Measurements from ENCODE around the gene RNF157. TPM values are rescaled to one million over a fixed set of nuclear protein-coding genes. Genes with fewer than 3 reads are reported as not detected.

The RNF157 gene
- total and polyA plus RNA-seq, 2 of the 13 experiments (the other 11 are each of a cell fraction or from before 2014, with no cell fraction given) = 0.44 to 1.5 TPM

GRCh38 chr17:76262732-76263344, 22.5 kb upstream of the RNF157 start (continued):
- no peak for TF ChIP-seq FOSL2 (CRISPR knock-in tag; IDR thresholded peaks at IDR 0.05)
- TF ChIP-seq MAF1 (CRISPR knock-in tag; IDR thresholded peaks at IDR 0.05; ENCODE audit: borderline replicate concordance) = no peak
- TF ChIP-seq ELF3 (CRISPR knock-in tag; IDR thresholded peaks at IDR 0.05) = 0 out of 2 replicates have a peak, but pooled peaks have one; percentile 45
- no peak for TF ChIP-seq ZNF7 (CRISPR knock-in tag; IDR thresholded peaks at IDR 0.05)
- TF ChIP-seq MEF2D (CRISPR knock-in tag; IDR thresholded peaks at IDR 0.05) = peak; percentile 27; the same call in 1 of the 2 replicates
- TF ChIP-seq ASH2L (IDR thresholded peaks at IDR 0.05; ENCODE audit: insufficient read length, low read depth, low read length) = no peak
- no peak for TF ChIP-seq NR2F1 (CRISPR knock-in tag; IDR thresholded peaks at IDR 0.05)
- TF ChIP-seq EED (CRISPR knock-in tag; IDR thresholded peaks at IDR 0.05) = no peak
- no peak for TF ChIP-seq ZNF792 (CRISPR knock-in tag; IDR thresholded peaks at IDR 0.05)
- TF ChIP-seq RELA (CRISPR knock-in tag; IDR thresholded peaks at IDR 0.05) = no peak
- no peak for TF ChIP-seq ZNF3 (CRISPR knock-in tag; IDR thresholded peaks at IDR 0.05)
- 0 out of 2 replicates have a peak, but pooled peaks have one; percentile 27 for TF ChIP-seq PHF21A (CRISPR knock-in tag; IDR thresholded peaks at IDR 0.05)
- TF ChIP-seq KDM3A (CRISPR knock-in tag; IDR thresholded peaks at IDR 0.05; ENCODE audit: low read depth) = no peak
- TF ChIP-seq MAFG (CRISPR knock-in tag; IDR thresholded peaks at IDR 0.05) = no peak
- no peak for TF ChIP-seq ZNF781 (CRISPR knock-in tag; IDR thresholded peaks at IDR 0.05; ENCODE audit: borderline replicate concordance, not compliant biosample characterization)
- TF ChIP-seq, protein P1, sequence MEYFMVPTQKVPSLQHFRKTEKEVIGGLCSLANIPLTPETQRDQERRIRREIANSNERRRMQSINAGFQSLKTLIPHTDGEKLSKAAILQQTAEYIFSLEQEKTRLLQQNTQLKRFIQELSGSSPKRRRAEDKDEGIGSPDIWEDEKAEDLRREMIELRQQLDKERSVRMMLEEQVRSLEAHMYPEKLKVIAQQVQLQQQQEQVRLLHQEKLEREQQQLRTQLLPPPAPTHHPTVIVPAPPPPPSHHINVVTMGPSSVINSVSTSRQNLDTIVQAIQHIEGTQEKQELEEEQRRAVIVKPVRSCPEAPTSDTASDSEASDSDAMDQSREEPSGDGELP (IDR thresholded peaks at IDR 0.05; ENCODE audit: borderline replicate concordance, low read depth) = peak; percentile 52; the same call in 1 of the 2 replicates
- peak; percentile 63 for TF ChIP-seq SAP130 (CRISPR knock-in tag; IDR thresholded peaks at IDR 0.05; ENCODE audit: low read depth)
- peak; percentile 4; the same call in 1 of the 2 replicates for TF ChIP-seq HNF4A (CRISPR knock-in tag; IDR thresholded peaks at IDR 0.05)
- TF ChIP-seq NFE2 (CRISPR knock-in tag; IDR thresholded peaks at IDR 0.05) = no peak
- TF ChIP-seq TFDP1 (CRISPR knock-in tag; IDR thresholded peaks at IDR 0.05; ENCODE audit: borderline replicate concordance) = no peak
- 0 out of 2 replicates have a peak, but pooled peaks have one; percentile 19 for TF ChIP-seq YEATS4 (CRISPR knock-in tag; IDR thresholded peaks at IDR 0.05; ENCODE audit: borderline replicate concordance)
- TF ChIP-seq, protein P2, sequence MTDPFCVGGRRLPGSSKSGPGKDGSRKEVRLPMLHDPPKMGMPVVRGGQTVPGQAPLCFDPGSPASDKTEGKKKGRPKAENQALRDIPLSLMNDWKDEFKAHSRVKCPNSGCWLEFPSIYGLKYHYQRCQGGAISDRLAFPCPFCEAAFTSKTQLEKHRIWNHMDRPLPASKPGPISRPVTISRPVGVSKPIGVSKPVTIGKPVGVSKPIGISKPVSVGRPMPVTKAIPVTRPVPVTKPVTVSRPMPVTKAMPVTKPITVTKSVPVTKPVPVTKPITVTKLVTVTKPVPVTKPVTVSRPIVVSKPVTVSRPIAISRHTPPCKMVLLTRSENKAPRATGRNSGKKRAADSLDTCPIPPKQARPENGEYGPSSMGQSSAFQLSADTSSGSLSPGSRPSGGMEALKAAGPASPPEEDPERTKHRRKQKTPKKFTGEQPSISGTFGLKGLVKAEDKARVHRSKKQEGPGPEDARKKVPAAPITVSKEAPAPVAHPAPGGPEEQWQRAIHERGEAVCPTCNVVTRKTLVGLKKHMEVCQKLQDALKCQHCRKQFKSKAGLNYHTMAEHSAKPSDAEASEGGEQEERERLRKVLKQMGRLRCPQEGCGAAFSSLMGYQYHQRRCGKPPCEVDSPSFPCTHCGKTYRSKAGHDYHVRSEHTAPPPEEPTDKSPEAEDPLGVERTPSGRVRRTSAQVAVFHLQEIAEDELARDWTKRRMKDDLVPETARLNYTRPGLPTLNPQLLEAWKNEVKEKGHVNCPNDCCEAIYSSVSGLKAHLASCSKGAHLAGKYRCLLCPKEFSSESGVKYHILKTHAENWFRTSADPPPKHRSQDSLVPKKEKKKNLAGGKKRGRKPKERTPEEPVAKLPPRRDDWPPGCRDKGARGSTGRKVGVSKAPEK (CRISPR knock-in tag; IDR thresholded peaks at IDR 0.05; ENCODE audit: borderline replicate concordance) = no peak
- 0 out of 2 replicates have a peak, but pooled peaks have one; percentile 20 for TF ChIP-seq RXRB (CRISPR knock-in tag; IDR thresholded peaks at IDR 0.05; ENCODE audit: borderline replicate concordance)
- TF ChIP-seq ZNF891 (CRISPR knock-in tag; IDR thresholded peaks at IDR 0.05) = no peak
- no peak for TF ChIP-seq ZNF570 (CRISPR knock-in tag; IDR thresholded peaks at IDR 0.05; ENCODE audit: borderline replicate concordance)
- TF ChIP-seq TGIF2 (CRISPR knock-in tag; IDR thresholded peaks at IDR 0.05) = peak; percentile 75
- TF ChIP-seq TAF1 (CRISPR knock-in tag; IDR thresholded peaks at IDR 0.05) = no peak
- no peak for TF ChIP-seq ZNF335 (CRISPR knock-in tag; IDR thresholded peaks at IDR 0.05)
- TF ChIP-seq ZNF264 (CRISPR knock-in tag; IDR thresholded peaks at IDR 0.05) = no peak
